ENCODE results near the gene RUNX2. TPM values are rescaled to one million over a fixed set of nuclear protein-coding genes. Genes with fewer than 3 reads are reported as not detected.

Gene RUNX2
- total RNA-seq, 2 experiments from 2014 or later, result 2.7 to 3.0 TPM

- Mint-ChIP-seq H3K27me3 (ENCODE audit: low read depth) (peaks cover 22% of the 10 kb centered on the region), H3K4me3 (no peak overlapping the region), H3K36me3 (ENCODE audit: low read depth) (no peaks in the 10 kb centered on the region), H3K9me3 (ENCODE audit: insufficient read depth) (no peaks in the 10 kb centered on the region), H3K27ac (no peak overlapping the region), H3K4me1 (ENCODE audit: low read depth) (peaks cover 25% of the 10 kb centered on the region)
- POLR2A ChIA-PET, result no interaction called here
- CTCF ChIA-PET, result interaction anchor here (1.0 to 4.3 kb wide), 4 partner anchors 39 to 941 kb away, joined by 5 to 24 read pairs (median 8); partner anchors contain the start of gene SUPT3H
- ATAC-seq (no peak), DNase-seq (no peak)
Measured at GRCh38 chr6:45416700-45417099, 88.6 kb downstream of the RUNX2 start.

GRCh38 chr6:45417436-45417835 is 89.3 kb downstream of the RUNX2 start:
- no peak for DNase-seq
- CTCF ChIA-PET, result interaction anchor here (1.0 to 4.3 kb wide), 4 partner anchors 39 to 942 kb away, joined by 5 to 24 read pairs (median 8); partner anchors contain the start of gene SUPT3H
- Mint-ChIP-seq H3K4me3 (no peak overlapping the region), H3K27me3 (ENCODE audit: low read depth) (peaks cover 23% of the 10 kb centered on the region), H3K27ac (no peak overlapping the region), H3K36me3 (ENCODE audit: low read depth) (no peaks in the 10 kb centered on the region), H3K4me1 (ENCODE audit: low read depth) (peaks cover 28% of the 10 kb centered on the region), H3K9me3 (ENCODE audit: insufficient read depth) (no peaks in the 10 kb centered on the region)
- POLR2A ChIA-PET, result no interaction called here
- ATAC-seq, result no peak

- ATAC-seq (peak; percentile 37), DNase-seq (peak; percentile 70)
- Mint-ChIP-seq H3K9me3 (ENCODE audit: insufficient read depth) (no peaks in the 10 kb centered on the region), H3K4me1 (ENCODE audit: low read depth) (peaks cover 37% of the 10 kb centered on the region), H3K4me3 (peak overlapping the region; percentile 88), H3K27ac (no peak overlapping the region), H3K27me3 (ENCODE audit: low read depth) (peaks cover 35% of the 10 kb centered on the region), H3K36me3 (ENCODE audit: low read depth) (peaks cover 2% of the 10 kb centered on the region)
- ChIA-PET POLR2A (interaction anchor here (0.6 to 1.2 kb wide), 7 partner anchors 17 to 486 kb away, joined by 3 to 4 read pairs (median 3); partner anchors contain the start of gene SUPT3H), CTCF (interaction anchor here (0.7 to 4.5 kb wide), 16 partner anchors 21 to 944 kb away, joined by 3 to 27 read pairs (median 4); partner anchors contain the start of gene SUPT3H)
Measured at GRCh38 chr6:45419571-45420082, 91.5 kb downstream of the RUNX2 start.

GRCh38 chr6:45420083-45420908 is 92.2 kb downstream of the RUNX2 start:
- peaks cover 37% of the 10 kb centered on the region for H3K4me1 Mint-ChIP-seq (ENCODE audit: low read depth)
- POLR2A ChIA-PET, result interaction anchor here (0.9 to 1.2 kb wide), 6 partner anchors 16 to 294 kb away, joined by 3 to 4 read pairs (median 3); partner anchors contain the start of gene SUPT3H
- H3K36me3 Mint-ChIP-seq (ENCODE audit: low read depth), result peaks cover 2% of the 10 kb centered on the region
- ATAC-seq (peak; percentile 17), DNase-seq (peak; percentile 58)
- H3K9me3 Mint-ChIP-seq (ENCODE audit: insufficient read depth), result no peaks in the 10 kb centered on the region
- peak overlapping the region; percentile 88 for H3K4me3 Mint-ChIP-seq
- H3K27ac Mint-ChIP-seq, result no peak overlapping the region
- H3K27me3 Mint-ChIP-seq (ENCODE audit: low read depth), result peaks cover 38% of the 10 kb centered on the region
- CTCF ChIA-PET, result interaction anchor here (0.7 to 4.5 kb wide), 21 partner anchors 22 to 945 kb away, joined by 3 to 27 read pairs (median 4); partner anchors contain the start of gene SUPT3H

- peaks cover 37% of the 10 kb centered on the region for H3K4me1 Mint-ChIP-seq (ENCODE audit: low read depth)
- DNase-seq (no peak), ATAC-seq (no peak)
- peaks cover 2% of the 10 kb centered on the region for H3K36me3 Mint-ChIP-seq (ENCODE audit: low read depth)
- peak overlapping the region; percentile 82 for H3K27ac Mint-ChIP-seq
- POLR2A ChIA-PET, result interaction anchor here (1.2 kb wide), 2 partner anchors 165 to 166 kb away, joined by 3 read pairs; no protein-coding TSS in a partner anchor
- peak overlapping the region; percentile 88 for H3K4me3 Mint-ChIP-seq
- no peaks in the 10 kb centered on the region for H3K9me3 Mint-ChIP-seq (ENCODE audit: insufficient read depth)
- peaks cover 38% of the 10 kb centered on the region for H3K27me3 Mint-ChIP-seq (ENCODE audit: low read depth)
- CTCF ChIA-PET, result interaction anchor here (0.9 to 4.5 kb wide), 12 partner anchors 14 to 827 kb away, joined by 3 to 27 read pairs (median 4); partner anchors contain the start of gene SUPT3H
Measured at GRCh38 chr6:45420909-45421708, 93.0 kb downstream of the RUNX2 start.

GRCh38 chr6:45421709-45422502 is 93.8 kb downstream of the RUNX2 start:
- Mint-ChIP-seq H3K27ac (peak overlapping the region; percentile 82), H3K4me3 (peak overlapping the region; percentile 88), H3K4me1 (ENCODE audit: low read depth) (peaks cover 37% of the 10 kb centered on the region), H3K9me3 (ENCODE audit: insufficient read depth) (no peaks in the 10 kb centered on the region), H3K36me3 (ENCODE audit: low read depth) (peaks cover 2% of the 10 kb centered on the region), H3K27me3 (ENCODE audit: low read depth) (peaks cover 38% of the 10 kb centered on the region)
- ChIA-PET POLR2A (interaction anchor here (0.6 to 1.2 kb wide), 3 partner anchors 43 to 266 kb away, joined by 3 read pairs; no protein-coding TSS in a partner anchor), CTCF (interaction anchor here (0.9 to 4.5 kb wide), 11 partner anchors 13 to 828 kb away, joined by 3 to 27 read pairs (median 4); partner anchors contain the start of gene SUPT3H)
- ATAC-seq (peak; percentile 38), DNase-seq (peak; percentile 57)

GRCh38 chr6:45422503-45423110 is 94.5 kb downstream of the RUNX2 start:
- peaks cover 38% of the 10 kb centered on the region for H3K27me3 Mint-ChIP-seq (ENCODE audit: low read depth)
- ATAC-seq (peak; percentile 40), DNase-seq (peak; percentile 65)
- peak overlapping the region; percentile 86 for H3K4me3 Mint-ChIP-seq
- CTCF ChIA-PET, result interaction anchor here (1.2 to 4.5 kb wide), 6 partner anchors 13 to 792 kb away, joined by 3 to 27 read pairs (median 8); no protein-coding TSS in a partner anchor
- H3K27ac Mint-ChIP-seq, result peak overlapping the region; percentile 88
- H3K36me3 Mint-ChIP-seq (ENCODE audit: low read depth), result peaks cover 2% of the 10 kb centered on the region
- H3K9me3 Mint-ChIP-seq (ENCODE audit: insufficient read depth), result no peaks in the 10 kb centered on the region
- H3K4me1 Mint-ChIP-seq (ENCODE audit: low read depth), result peaks cover 37% of the 10 kb centered on the region
- POLR2A ChIA-PET, result interaction anchor here (0.6 to 1.1 kb wide), 2 partner anchors 44 to 266 kb away, joined by 3 read pairs; no protein-coding TSS in a partner anchor

- Mint-ChIP-seq H3K4me3 (peak overlapping the region; percentile 86), H3K4me1 (ENCODE audit: low read depth) (peaks cover 41% of the 10 kb centered on the region), H3K27ac (peak overlapping the region; percentile 88), H3K9me3 (ENCODE audit: insufficient read depth) (no peaks in the 10 kb centered on the region), H3K27me3 (ENCODE audit: low read depth) (peaks cover 38% of the 10 kb centered on the region), H3K36me3 (ENCODE audit: low read depth) (peaks cover 2% of the 10 kb centered on the region)
- CTCF ChIA-PET, result interaction anchor here (1.0 kb wide), 1 partner anchor 498 kb away, joined by 3 read pairs; no protein-coding TSS in a partner anchor
- POLR2A ChIA-PET, result interaction anchor here (0.7 to 1.6 kb wide), 3 partner anchors 11 to 45 kb away, joined by 3 to 4 read pairs (median 3); no protein-coding TSS in a partner anchor
- DNase-seq (peak; percentile 25), ATAC-seq (peak; percentile 7)
Measured at GRCh38 chr6:45423111-45423823, 95.1 kb downstream of the RUNX2 start.

- Mint-ChIP-seq H3K4me1 (ENCODE audit: low read depth) (peaks cover 44% of the 10 kb centered on the region), H3K27me3 (ENCODE audit: low read depth) (peaks cover 33% of the 10 kb centered on the region), H3K9me3 (ENCODE audit: insufficient read depth) (no peaks in the 10 kb centered on the region), H3K4me3 (peak overlapping the region; percentile 86), H3K27ac (peak overlapping the region; percentile 72), H3K36me3 (ENCODE audit: low read depth) (peaks cover 2% of the 10 kb centered on the region)
- DNase-seq (no peak), ATAC-seq (no peak)
- POLR2A ChIA-PET, result interaction anchor here (0.6 to 1.6 kb wide), 3 partner anchors 10 to 308 kb away, joined by 3 to 4 read pairs (median 3); no protein-coding TSS in a partner anchor
- CTCF ChIA-PET, result interaction anchor here (1.0 kb wide), 1 partner anchor 497 kb away, joined by 3 read pairs; no protein-coding TSS in a partner anchor
Measured at GRCh38 chr6:45423824-45424450, 95.8 kb downstream of the RUNX2 start.

Data from activated CD8-positive, alpha-beta T cell treated with anti-CD3 and anti-CD28 coated beads, Interleukin-2, amount 10 ng/mL, durations not matched to agents 7 days and 5 days (primary cell).